Right atrium auricular region (tissue), 2 donors: ENCODE measurements around the gene AGPAT4. TPM values are rescaled to one million over a fixed set of nuclear protein-coding genes. Genes with fewer than 3 reads are reported as not detected.

Experiments
- DNase-seq: peaks from one replicate; pipeline ENCODE4 v3.0.0-alpha.2; 2019; ENCODE audit warnings: low spot score
- H3K27ac ChIP-seq, 2 donors: fragments of 200-600 bp; sonication (generic); 1 replicate in 1 of 2; 2 replicates in 1 of 2; pipeline ENCODE4 v1.5.1; 2016 to 2019
- H3K27me3 ChIP-seq, 2 donors: fragments of 200-600 bp; sonication (generic); one replicate each; pipeline versions ENCODE4 v1.5.1 to v1.6.0; 2017 to 2019
- H3K36me3 ChIP-seq: fragments of 200-600 bp; sonication (generic); one replicate; pipeline ENCODE4 v1.5.1; 2016
- H3K4me1 ChIP-seq, 2 donors: fragments of 200-600 bp; sonication (generic); one replicate each; pipeline versions ENCODE4 v1.5.1 to v1.6.0; 2017 to 2019
- H3K4me3 ChIP-seq, 2 donors: fragments of 200-600 bp; sonication (generic); 1 replicate in 1 of 2; 2 replicates in 1 of 2; pipeline ENCODE4 v1.5.1; 2017 to 2019; ENCODE audit warnings: mild to moderate bottlenecking in 1 of 2, moderate library complexity in 1 of 2
- H3K9me3 ChIP-seq, 2 donors: fragments of 200-600 bp; sonication (generic); one replicate each; pipeline ENCODE4 v1.5.1; 2019
- CTCF ChIP-seq, 2 donors: fragments of 200-600 bp; sonication (generic); IDR thresholded peaks; one replicate each; pipeline ENCODE4 v1.5.1; 2019; ENCODE audit warnings: antibody characterized with exemption in 2 of 2
- total RNA-seq, 2 donors: library from RNA; depleted of rRNA; stranded (reverse); fragments of >200 nt; gene quantifications; one replicate each; pipeline ENCODE4 v1.1.0, GENCODE V29; 2016

AGPAT4 gene
- total RNA-seq, 2 donors from 2014 or later = 2.3 to 2.6 TPM

DNA sequence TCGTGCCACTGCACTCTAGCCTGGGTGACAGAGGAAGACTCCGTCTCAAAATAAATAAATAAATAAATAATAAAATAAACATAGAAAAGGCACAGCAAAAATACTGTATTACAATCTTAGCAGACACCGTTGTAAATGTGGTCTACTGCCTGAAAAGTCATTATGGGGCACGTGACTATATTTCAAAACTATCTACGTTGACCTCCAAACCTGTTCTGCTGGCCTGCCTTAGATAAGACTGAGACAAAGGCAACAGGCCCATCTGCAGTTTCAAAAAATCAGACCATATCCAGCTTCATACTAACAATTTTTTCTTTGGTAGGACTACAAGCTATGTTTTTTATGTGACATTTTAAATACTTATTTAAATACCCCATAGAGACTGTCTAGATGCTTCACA is 59.1 kb downstream of the AGPAT4 start:
- Histone ChIP-seq H3K27me3 (no peaks in the 10 kb centered on the region), H3K36me3 (no peaks in the 10 kb centered on the region), H3K27ac (no peak overlapping the region), H3K9me3 (peaks cover 0 to 8% of the 10 kb centered on the region in 2 donors), H3K4me1 (no peaks in the 10 kb centered on the region), H3K4me3 (no peak overlapping the region)
- DNase-seq = no peak
- TF ChIP-seq CTCF (IDR thresholded peaks at IDR 0.05) = no peak

DNA sequence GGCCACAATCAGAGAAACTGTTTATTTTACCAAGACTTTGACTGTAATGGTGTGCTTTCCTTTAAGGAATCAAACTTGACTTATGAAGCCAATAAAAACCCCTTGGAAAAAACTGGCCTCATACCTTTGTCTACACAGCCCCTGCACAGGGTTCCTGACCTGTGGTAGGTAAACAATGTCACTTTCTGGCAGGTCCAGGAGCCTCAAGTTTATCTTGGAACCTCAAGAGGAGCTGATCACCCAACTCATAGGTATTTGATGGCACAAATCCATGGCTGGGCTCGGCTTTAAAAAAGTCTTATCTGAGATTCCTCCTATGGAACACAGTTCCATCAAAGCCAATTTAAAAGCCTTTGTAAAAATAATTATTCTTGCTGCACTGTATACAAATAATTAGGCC is 61.0 kb downstream of the AGPAT4 start:
- Histone ChIP-seq H3K27me3 (no peaks in the 10 kb centered on the region), H3K27ac (no peak overlapping the region), H3K36me3 (no peaks in the 10 kb centered on the region), H3K4me3 (no peak overlapping the region), H3K4me1 (no peaks in the 10 kb centered on the region), H3K9me3 (peaks cover 0 to 8% of the 10 kb centered on the region in 2 donors)
- no peak for TF ChIP-seq CTCF (IDR thresholded peaks at IDR 0.05)
- DNase-seq = no peak

GRCh38 chr6:161211380-161212035 is 62.4 kb downstream of the AGPAT4 start:
- no peak for DNase-seq
- H3K27ac ChIP-seq = no peak overlapping the region
- no peak overlapping the region for H3K4me3 ChIP-seq
- peaks cover 0 to 8% of the 10 kb centered on the region in 2 donors for H3K9me3 ChIP-seq
- TF ChIP-seq CTCF (IDR thresholded peaks at IDR 0.05) = no peak
- no peaks in the 10 kb centered on the region for H3K4me1 ChIP-seq
- no peaks in the 10 kb centered on the region for H3K36me3 ChIP-seq
- no peaks in the 10 kb centered on the region for H3K27me3 ChIP-seq

DNA sequence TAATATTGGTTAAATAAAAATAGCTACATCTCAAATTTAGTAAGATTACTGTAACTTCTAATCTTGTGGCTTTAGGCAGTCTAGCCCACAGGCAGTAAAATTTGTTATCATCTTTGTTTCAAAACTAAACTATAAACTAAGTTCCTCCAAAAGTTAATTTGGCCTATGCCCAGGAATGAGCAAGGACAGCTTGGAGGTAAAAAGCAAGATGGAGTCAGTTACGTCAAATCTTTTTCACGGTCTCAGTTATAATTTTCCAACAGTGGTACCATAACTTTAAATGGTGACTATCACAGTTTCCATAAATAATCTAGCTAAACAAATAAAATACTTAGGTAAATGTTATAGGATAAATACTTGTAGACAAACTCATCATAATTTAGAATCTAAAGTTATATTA is 63.0 kb downstream of the AGPAT4 start:
- Histone ChIP-seq H3K36me3 (no peaks in the 10 kb centered on the region), H3K27ac (no peak overlapping the region), H3K9me3 (peaks cover 0 to 8% of the 10 kb centered on the region in 2 donors), H3K27me3 (no peaks in the 10 kb centered on the region), H3K4me3 (no peak overlapping the region), H3K4me1 (no peaks in the 10 kb centered on the region)
- TF ChIP-seq CTCF (IDR thresholded peaks at IDR 0.05) = no peak
- DNase-seq = no peak

DNA sequence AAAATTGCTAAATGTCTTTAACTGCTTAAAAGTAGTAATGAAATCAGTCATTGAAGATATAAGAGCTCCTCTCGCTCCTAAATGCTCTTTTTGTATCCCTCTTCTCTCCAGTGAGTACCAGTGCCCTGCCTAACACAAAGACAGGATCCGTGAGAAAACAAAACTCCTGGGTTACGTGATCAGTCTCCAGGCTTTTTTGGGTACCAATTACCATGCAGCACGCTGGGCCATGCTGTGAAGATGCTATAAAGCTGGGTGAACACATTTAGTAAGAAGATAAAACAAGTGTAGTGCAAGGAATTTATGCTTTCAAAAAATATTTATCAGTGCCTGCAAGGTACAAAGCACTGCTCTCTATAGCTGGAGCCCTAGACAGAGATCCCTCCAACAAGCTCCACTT is 66.7 kb downstream of the AGPAT4 start:
- H3K4me3 ChIP-seq = no peak overlapping the region
- no peak for DNase-seq

More for the DNA sequence above, 66.7 kb downstream of the AGPAT4 start:
- no peaks in the 10 kb centered on the region for H3K27me3 ChIP-seq
- no peaks in the 10 kb centered on the region for H3K36me3 ChIP-seq
- H3K4me1 ChIP-seq = no peaks in the 10 kb centered on the region
- H3K27ac ChIP-seq = no peak overlapping the region
- peaks cover 0 to 8% of the 10 kb centered on the region in 2 donors for H3K9me3 ChIP-seq
- TF ChIP-seq CTCF (IDR thresholded peaks at IDR 0.05) = no peak
